Liver (tissue), 9 donors: ENCODE measurements around the gene KLHL28. TPM values are rescaled to one million over a fixed set of nuclear protein-coding genes. Genes with fewer than 3 reads are reported as not detected.

Experiments
- DNase-seq: peaks from one replicate; pipeline ENCODE4 v3.0.0-alpha.2; 2017; ENCODE audit warnings: low spot score
- H3K27ac ChIP-seq, 2 donors: one replicate each; pipeline ENCODE4 v1.7.0; 2013; ENCODE audit warnings: inconsistent platforms in 2 of 2, low read length in 2 of 2, control low read depth in 1 of 2, low read depth in 1 of 2, mild to moderate bottlenecking in 1 of 2
- H3K27me3 ChIP-seq, 4 donors: one replicate each; pipeline versions ENCODE4 v1.6.1 to v1.7.0; 2013; ENCODE audit warnings: low read length in 3 of 4, inconsistent platforms in 1 of 4, mild to moderate bottlenecking in 1 of 4, moderate library complexity in 1 of 4; ENCODE audit not compliant: control insufficient read depth in 4 of 4, insufficient read depth in 4 of 4
- H3K36me3 ChIP-seq, 4 donors: one replicate each; pipeline versions ENCODE4 v1.6.1 to v1.7.0; 2013; ENCODE audit warnings: low read length in 3 of 4, mild to moderate bottlenecking in 3 of 4, low read depth in 1 of 4, moderate library complexity in 1 of 4; ENCODE audit not compliant: control insufficient read depth in 4 of 4, insufficient read depth in 3 of 4
- H3K4me1 ChIP-seq, 4 donors: one replicate each; pipeline versions ENCODE4 v1.6.1 to v1.7.0; 2013; ENCODE audit warnings: low read length in 3 of 4, mild to moderate bottlenecking in 3 of 4, moderate library complexity in 1 of 4; ENCODE audit not compliant: control insufficient read depth in 4 of 4, insufficient read depth in 4 of 4
- H3K4me3 ChIP-seq, 3 donors: one replicate each; pipeline versions ENCODE4 v1.6.1 to v1.7.0; 2013; ENCODE audit warnings: low read length in 3 of 3, control low read depth in 1 of 3, low read depth in 1 of 3, mild to moderate bottlenecking in 1 of 3
- H3K9ac ChIP-seq, 2 donors: one replicate each; pipeline ENCODE4 v1.7.0; 2013; ENCODE audit warnings: low read length in 2 of 2, mild to moderate bottlenecking in 2 of 2, moderate library complexity in 2 of 2, control low read depth in 1 of 2, low read depth in 1 of 2
- H3K9me3 ChIP-seq, 4 donors: one replicate each; pipeline versions ENCODE4 v1.6.1 to v1.7.0; 2013; ENCODE audit warnings: low read length in 3 of 4; ENCODE audit not compliant: control insufficient read depth in 4 of 4
- FOXA1 ChIP-seq: IDR thresholded peaks from 2 replicates; pipeline ENCODE4 v1.6.1; 2016; ENCODE audit warnings: antibody characterized with exemption
- RXRA ChIP-seq, 2 donors: IDR thresholded peaks; 2 replicates each; pipeline ENCODE4 v1.6.1; 2017 to 2018; ENCODE audit warnings: antibody characterized with exemption in 2 of 2, mild to moderate bottlenecking in 1 of 2
- WGBS: extraction: QIAGEN DNeasy Blood & Tissue Kit; methylation state at CpG from one replicate; pipeline ENCODE4 v1.1.7; 2013; 5-methylcytosine and 5-hydroxymethylcytosine counted together
- polyA plus RNA-seq, 2 donors: library from polyadenylated mRNA; stranded (reverse) in 1 of 2; unstranded in 1 of 2; fragments of 200-250 nt in 1 of 2; fragments of >200 nt in 1 of 2; fragmentation: Nextera tagmentation in 1 of 2; extraction: Ambion mirVana in 1 of 2; gene quantifications; one replicate each; pipeline versions ENCODE4 v1.2.1 to v1.2.3, GENCODE V29; 2013 to 2015
- total RNA-seq, 2 donors: library from RNA; depleted of rRNA; stranded (reverse); fragments of >200 nt; gene quantifications; one replicate each; pipeline ENCODE4 v1.2.3, GENCODE V29; 2014
- TF ChIP-seq, protein P1 (sequence below): IDR thresholded peaks from 2 replicates; pipeline ENCODE4 v1.6.1; 2016; ENCODE audit warnings: antibody characterized with exemption, mild to moderate bottlenecking
- donor health status: healthy.
- donor health status: healthy.
- donor health status: healthy.
- donor health status: healthy.
- donor health status: healthy.

KLHL28 gene
- total and polyA plus RNA-seq, 4 donors, result 2.3 to 7.9 (median 5.7) TPM

- no peak overlapping the region for H3K4me3 ChIP-seq
- TF ChIP-seq FOXA1 (no peak), RXRA (IDR thresholded peaks at IDR 0.05) (no peak)
- TF ChIP-seq, protein P1, sequence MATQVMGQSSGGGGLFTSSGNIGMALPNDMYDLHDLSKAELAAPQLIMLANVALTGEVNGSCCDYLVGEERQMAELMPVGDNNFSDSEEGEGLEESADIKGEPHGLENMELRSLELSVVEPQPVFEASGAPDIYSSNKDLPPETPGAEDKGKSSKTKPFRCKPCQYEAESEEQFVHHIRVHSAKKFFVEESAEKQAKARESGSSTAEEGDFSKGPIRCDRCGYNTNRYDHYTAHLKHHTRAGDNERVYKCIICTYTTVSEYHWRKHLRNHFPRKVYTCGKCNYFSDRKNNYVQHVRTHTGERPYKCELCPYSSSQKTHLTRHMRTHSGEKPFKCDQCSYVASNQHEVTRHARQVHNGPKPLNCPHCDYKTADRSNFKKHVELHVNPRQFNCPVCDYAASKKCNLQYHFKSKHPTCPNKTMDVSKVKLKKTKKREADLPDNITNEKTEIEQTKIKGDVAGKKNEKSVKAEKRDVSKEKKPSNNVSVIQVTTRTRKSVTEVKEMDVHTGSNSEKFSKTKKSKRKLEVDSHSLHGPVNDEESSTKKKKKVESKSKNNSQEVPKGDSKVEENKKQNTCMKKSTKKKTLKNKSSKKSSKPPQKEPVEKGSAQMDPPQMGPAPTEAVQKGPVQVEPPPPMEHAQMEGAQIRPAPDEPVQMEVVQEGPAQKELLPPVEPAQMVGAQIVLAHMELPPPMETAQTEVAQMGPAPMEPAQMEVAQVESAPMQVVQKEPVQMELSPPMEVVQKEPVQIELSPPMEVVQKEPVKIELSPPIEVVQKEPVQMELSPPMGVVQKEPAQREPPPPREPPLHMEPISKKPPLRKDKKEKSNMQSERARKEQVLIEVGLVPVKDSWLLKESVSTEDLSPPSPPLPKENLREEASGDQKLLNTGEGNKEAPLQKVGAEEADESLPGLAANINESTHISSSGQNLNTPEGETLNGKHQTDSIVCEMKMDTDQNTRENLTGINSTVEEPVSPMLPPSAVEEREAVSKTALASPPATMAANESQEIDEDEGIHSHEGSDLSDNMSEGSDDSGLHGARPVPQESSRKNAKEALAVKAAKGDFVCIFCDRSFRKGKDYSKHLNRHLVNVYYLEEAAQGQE, result peak; percentile 47
- WGBS, result 83% methylated on average over 2 of the region's 2 CpGs
- H3K27me3 ChIP-seq, result peaks cover 0 to 2% (median 0%) of the 10 kb centered on the region in 4 donors
- no peak overlapping the region for H3K9ac ChIP-seq
- no peak overlapping the region for H3K27ac ChIP-seq
- H3K4me1 ChIP-seq, result no peaks in the 10 kb centered on the region
- H3K9me3 ChIP-seq, result peaks cover 0 to 7% (median under 1%) of the 10 kb centered on the region in 4 donors
- no peak for DNase-seq
- H3K36me3 ChIP-seq, result no peaks in the 10 kb centered on the region
Measured at GRCh38 chr14:44880791-44881190, 81.0 kb downstream of the KLHL28 start.

Other genes starting within 250 kb of the KLHL28 start
- gene TOGARAM1, start 243 bp upstream of the KLHL28 start, total RNA-seq, result 10 to 100 TPM; 10.5 to 12.7 TPM
- 1 to 10 TPM; 2.5 to 4.4 TPM for gene TOGARAM1, start 243 bp upstream of the KLHL28 start, polyA plus RNA-seq
- gene PRPF39, start 122.2 kb upstream of the KLHL28 start, total RNA-seq, result 10 to 100 TPM; 15.1 to 25.1 TPM
- 10 to 100 TPM in 1 of 2 donors, 1 to 10 TPM in 1; 3.1 to 15.0 TPM for gene PRPF39, start 122.2 kb upstream of the KLHL28 start, polyA plus RNA-seq
- 10 to 100 TPM; 11.9 to 18.1 TPM for gene FKBP3, start 172.5 kb upstream of the KLHL28 start, total RNA-seq
- 10 to 100 TPM; 33.3 to 66.4 TPM for gene FKBP3, start 172.5 kb upstream of the KLHL28 start, polyA plus RNA-seq
- gene FANCM, start 174.0 kb upstream of the KLHL28 start, total RNA-seq, result 1 to 10 TPM; 3.7 to 7.4 TPM
- gene FANCM, start 174.0 kb upstream of the KLHL28 start, polyA plus RNA-seq, result 1 to 10 TPM in 1 of 2 donors, under 1 TPM in 1; 0.38 to 2.5 TPM